Pancreas (tissue), 10 donors: Measurements from ENCODE around the gene RBM41. TPM values are rescaled to one million over a fixed set of nuclear protein-coding genes. Genes with fewer than 3 reads are reported as not detected.
"Not testable (repeated sequence)": the region's sequence is repeated elsewhere in the genome, so short reads cannot be mapped to it uniquely, and the experiment has no call there.

Source experiments
- ATAC-seq, 4 donors: fragments of 200-7000 bp; cut with Tn5 transposase; one replicate each; pipeline versions ENCODE4 v1.8.0 to v1.9.1; 2020; ENCODE audit warnings: mild to moderate bottlenecking in 4 of 4, moderate library complexity in 4 of 4
- DNase-seq, 6 donors: peaks; one replicate each; pipeline ENCODE4 v3.0.0-alpha.2; 2020
- FAIRE-seq: peaks from 2 replicates; lab custom pipeline; 2012; peaks lifted over from hg19 to GRCh38; lab: Jason Lieb, UNC
- H3K27ac ChIP-seq, 4 donors: fragments of 200-600 bp; sonication (generic); 1 replicate in 3 of 4; 2 replicates in 1 of 4; pipeline versions ENCODE4 v1.5.0 to v1.8.0; 2020
- H3K27me3 ChIP-seq, 4 donors: fragments of 200-600 bp; one replicate each; pipeline ENCODE4 v1.8.0; 2021
- H3K36me3 ChIP-seq, 3 donors: fragments of 200-600 bp; sonication (generic) in 1 of 3; one replicate each; pipeline versions ENCODE4 v1.5.0 to v1.8.0; 2020 to 2021
- H3K4me1 ChIP-seq, 3 donors: fragments of 200-600 bp; one replicate each; pipeline ENCODE4 v1.8.0; 2021
- H3K4me3 ChIP-seq, 4 donors: fragments of 200-600 bp; sonication (generic) in 2 of 4; one replicate each; pipeline versions ENCODE4 v1.5.0 to v1.8.0; 2020 to 2021
- H3K9me3 ChIP-seq, 4 donors: fragments of 200-600 bp; one replicate each; pipeline ENCODE4 v1.8.0; 2021
- CTCF ChIP-seq, 4 donors: fragments of 200-600 bp; sonication (generic) in 3 of 4; IDR thresholded peaks; one replicate each; pipeline versions ENCODE4 v1.5.0 to v1.8.0; 2021; ENCODE audit warnings: antibody characterized with exemption in 4 of 4
- WGBS, 2 donors: extraction: QIAGEN DNeasy Blood & Tissue Kit; methylation state at CpG; one replicate each; pipeline ENCODE4 v1.1.7; 2013; 5-methylcytosine and 5-hydroxymethylcytosine counted together
- intact Hi-C, 3 donors: fragments of 100-400 bp; cut with DNase I; formaldehyde crosslinking; loops; one replicate each; pipeline versions ENCODE4 v1.11.1 to v1.14.2; 2022
- polyA plus RNA-seq, 2 donors: library from polyadenylated mRNA; stranded (reverse); fragments of 200-250 nt; gene quantifications; one replicate each; pipeline ENCODE4 v1.2.3, GENCODE V29; 2013
- total RNA-seq, 6 donors: library from RNA; stranded (reverse); fragmentation: NEBNext Ultra II Directional in 4 of 6; extraction: Animal tissue kit (Norgen Biotek cat#: 25700) in 4 of 6; gene quantifications; one replicate each; pipeline versions ENCODE4 v1.2.1 to v1.2.4, GENCODE V29; 2021 to 2023
- donor health status: healthy with polysubstance abuse.
- donor health status: DM: no; HTN: no; CAD: no; lungs with moderate emphysema.
- donor health status: DM: no; HTN: no; CAD: no.
- donor health status: control.
- donor health status: control.
- donor health status: Bipolar disorder and iron deficiency.
- donor health status: DM: yes; HTN: yes; CAD: no.
- donor health status: DM: no; HTN: no; CAD: no.
- donor health status: DM: no; HTN: no; CAD: no.
- donor health status: DM: yes; HTN: yes; CAD: no.

The RBM41 gene
- total and polyA plus RNA-seq, 8 donors = 3.7 to 11.7 (median 6.7) TPM

GRCh38 chrX:107107459-107107858, 11.2 kb downstream of the RBM41 start:
- Histone ChIP-seq H3K4me1 (no peaks in the 10 kb centered on the region), H3K4me3 (no peak overlapping the region), H3K27me3 (no peaks in the 10 kb centered on the region), H3K9me3 (no peaks in the 10 kb centered on the region), H3K27ac (no peak overlapping the region), H3K36me3 (peaks cover 0 to 6% (median 0%) of the 10 kb centered on the region in 3 donors)
- no peak for DNase-seq
- intact Hi-C loops = no loop called here
- no peak for ATAC-seq
- TF ChIP-seq CTCF (IDR thresholded peaks at IDR 0.05) = no peak
- whole genome bisulfite sequencing, 2 donors = 84 to 100% methylated on average over 1 of the region's 1 CpG
- FAIRE-seq = no peak

GRCh38 chrX:107102980-107103379, 15.6 kb downstream of the RBM41 start:
- no peak for DNase-seq

GRCh38 chrX:107076158-107076557, 42.5 kb downstream of the RBM41 start:
- ATAC-seq = no peak
- no peak for FAIRE-seq
- Histone ChIP-seq H3K27me3 (no peaks in the 10 kb centered on the region), H3K36me3 (no peaks in the 10 kb centered on the region), H3K27ac (no peak overlapping the region), H3K4me3 (no peak overlapping the region), H3K9me3 (no peaks in the 10 kb centered on the region), H3K4me1 (no peaks in the 10 kb centered on the region)
- WGBS, 2 donors = 85 to 98% methylated on average over 6 of the region's 6 CpGs
- intact Hi-C loops = no loop called here
- TF ChIP-seq CTCF (IDR thresholded peaks at IDR 0.05) = no peak
- no peak for DNase-seq

More at GRCh38 chrX:107102980-107103379, 15.6 kb downstream of the RBM41 start:
- TF ChIP-seq CTCF (IDR thresholded peaks at IDR 0.05) = no peak
- Histone ChIP-seq H3K27me3 (peaks cover 0 to 4% (median 0%) of the 10 kb centered on the region in 4 donors), H3K9me3 (no peaks in the 10 kb centered on the region), H3K27ac (no peak overlapping the region), H3K36me3 (no peaks in the 10 kb centered on the region), H3K4me1 (no peaks in the 10 kb centered on the region), H3K4me3 (no peak overlapping the region)
- ATAC-seq (no peak), FAIRE-seq (no peak)
- intact Hi-C loops = no loop called here
- WGBS, 2 donors = 9 to 20% methylated on average over 1 of the region's 1 CpG

DNA sequence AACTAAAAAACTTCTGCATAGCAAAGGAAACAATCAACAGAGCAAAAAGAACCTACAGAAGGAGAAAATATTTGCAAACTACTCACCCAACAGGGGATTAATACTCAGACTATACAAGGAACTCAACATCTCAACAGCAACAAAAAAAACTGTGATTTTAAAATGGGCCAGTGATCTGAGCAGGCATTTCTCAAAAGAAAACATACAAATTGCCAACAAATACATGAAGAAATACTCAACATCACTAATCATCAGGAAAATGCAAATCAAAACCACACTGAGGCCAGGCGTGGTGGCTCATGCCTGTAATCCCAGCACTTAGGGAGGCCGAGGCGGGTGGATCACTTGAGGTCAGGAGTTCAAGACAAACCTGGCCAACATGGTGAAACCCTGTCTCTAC, 60.9 kb downstream of the RBM41 start:
- H3K4me1 ChIP-seq, DNase-seq, H3K27ac ChIP-seq, H3K4me3 ChIP-seq, H3K9me3 ChIP-seq, H3K27me3 ChIP-seq, H3K36me3 ChIP-seq, intact Hi-C loops, ATAC-seq, FAIRE-seq: not testable (repeated sequence)
- WGBS, 2 donors = 78 to 96% methylated on average over 3 of the region's 3 CpGs

GRCh38 chrX:107054978-107055377, 63.6 kb downstream of the RBM41 start:
- Histone ChIP-seq H3K9me3 (no peaks in the 10 kb centered on the region), H3K27me3 (no peaks in the 10 kb centered on the region), H3K4me3 (no peak overlapping the region), H3K36me3 (no peaks in the 10 kb centered on the region), H3K4me1 (no peaks in the 10 kb centered on the region), H3K27ac (no peak overlapping the region)
- intact Hi-C loops = no loop called here
- no peak for FAIRE-seq
- DNase-seq = no peak
- 65 to 84% methylated on average over 3 of the region's 3 CpGs for WGBS, 2 donors
- ATAC-seq = no peak
- TF ChIP-seq CTCF (IDR thresholded peaks at IDR 0.05) = no peak
